Naive thymus-derived CD8-positive, alpha-beta T cell (primary cell): Measurements from ENCODE around the gene PLD1. TPM values are rescaled to one million over a fixed set of nuclear protein-coding genes. Genes with fewer than 3 reads are reported as not detected.

ENCODE experiments used
- ATAC-seq, 2 donors: fragments of 150-1000 bp; cut with Tn5 transposase in 1 of 2; sonication (Bioruptor Pico), chemical (Tn5 transposase) in 1 of 2; 1 replicate in 1 of 2; 2 replicates in 1 of 2; pipeline ENCODE4 v1.10.0; 2021; ENCODE audit warnings: mild to moderate bottlenecking in 2 of 2, moderate library complexity in 2 of 2
- POLR2A ChIA-PET: fragments of 350-600 bp; sonication (Branson Sonifier 250); formaldehyde crosslinking; loops from one replicate; lab custom pipeline; 2021; ENCODE audit warnings: antibody characterized with exemption; lab: Charles Lee
- DNase-seq, 10 donors: peaks; one replicate each; pipeline versions ENCODE4 v3.0.0 to v3.0.0-alpha.2; 2020 to 2022
- H3K27ac Mint-ChIP-seq, 10 donors: one replicate each; pipeline ENCODE4 v1.8.0; 2020 to 2022; ENCODE audit warnings: mild to moderate bottlenecking in 10 of 10, mixed read lengths in 10 of 10, moderate library complexity in 4 of 10, inconsistent platforms in 1 of 10
- H3K27me3 Mint-ChIP-seq, 5 donors: one replicate each; pipeline ENCODE4 v1.8.0; 2021 to 2022; ENCODE audit warnings: mixed read lengths in 5 of 5
- H3K36me3 Mint-ChIP-seq, 3 donors: one replicate each; pipeline ENCODE4 v1.8.0; 2020 to 2022; ENCODE audit warnings: mixed read lengths in 3 of 3, mild to moderate bottlenecking in 2 of 3, inconsistent platforms in 1 of 3
- H3K4me1 Mint-ChIP-seq, 4 donors: one replicate each; pipeline ENCODE4 v1.8.0; 2021 to 2022; ENCODE audit warnings: mixed read lengths in 4 of 4
- H3K4me3 Mint-ChIP-seq, 10 donors: one replicate each; pipeline ENCODE4 v1.8.0; 2020 to 2022; ENCODE audit warnings: mild to moderate bottlenecking in 10 of 10, mixed read lengths in 10 of 10, moderate library complexity in 6 of 10, inconsistent platforms in 1 of 10
- H3K9me3 Mint-ChIP-seq, 9 donors: one replicate each; pipeline ENCODE4 v1.8.0; 2020 to 2022; ENCODE audit warnings: mixed read lengths in 9 of 9, mild to moderate bottlenecking in 3 of 9, inconsistent platforms in 1 of 9, moderate library complexity in 1 of 9
- polyA plus RNA-seq, 3 donors: library from polyadenylated mRNA; unstranded; fragments of 300-500 nt; fragmentation: Illumina TruSeq; gene quantifications; one replicate each; pipeline ENCODE4 v1.2.3, GENCODE V29; 2021
- total RNA-seq, 8 experiments: library from RNA in 2 of 8; stranded (reverse) in 2 of 8; gene quantifications; one replicate each; pipeline ENCODE4 v1.2.3 and lab custom pipeline; 2021 to 2026

PLD1 gene
- total and polyA plus RNA-seq, 5 experiments from 2014 or later: 0.38 to 0.44 TPM; not detected in 3

GRCh38 chr3:171733561-171733960 is 76.7 kb downstream of the PLD1 start:
- no peak overlapping the region for H3K4me3 Mint-ChIP-seq
- DNase-seq (no peak), ATAC-seq (no peak)
- H3K4me1 Mint-ChIP-seq: no peaks in the 10 kb centered on the region
- H3K36me3 Mint-ChIP-seq: no peaks in the 10 kb centered on the region
- no peak overlapping the region for H3K27ac Mint-ChIP-seq
- POLR2A ChIA-PET: no interaction called here
- H3K9me3 Mint-ChIP-seq: no peaks in the 10 kb centered on the region
- H3K27me3 Mint-ChIP-seq: peaks cover 0 to 2% (median 0%) of the 10 kb centered on the region in 5 donors

GRCh38 chr3:171732756-171733155 is 77.5 kb downstream of the PLD1 start:
- Mint-ChIP-seq H3K27me3 (peaks cover 0 to 2% (median 0%) of the 10 kb centered on the region in 5 donors), H3K27ac (no peak overlapping the region), H3K9me3 (no peaks in the 10 kb centered on the region), H3K4me1 (no peaks in the 10 kb centered on the region), H3K4me3 (no peak overlapping the region), H3K36me3 (no peaks in the 10 kb centered on the region)
- no peak for ATAC-seq
- POLR2A ChIA-PET: no interaction called here
- DNase-seq: no peak

GRCh38 chr3:171731691-171732090 is 78.6 kb downstream of the PLD1 start:
- Mint-ChIP-seq H3K9me3 (no peaks in the 10 kb centered on the region), H3K4me1 (no peaks in the 10 kb centered on the region), H3K4me3 (no peak overlapping the region), H3K27me3 (no peaks in the 10 kb centered on the region), H3K36me3 (no peaks in the 10 kb centered on the region), H3K27ac (no peak overlapping the region)
- no peak for DNase-seq
- POLR2A ChIA-PET: no interaction called here
- no peak for ATAC-seq

- Mint-ChIP-seq H3K27ac (no peak overlapping the region), H3K9me3 (no peaks in the 10 kb centered on the region), H3K36me3 (no peaks in the 10 kb centered on the region), H3K4me1 (peaks cover 0 to 2% (median 0%) of the 10 kb centered on the region in 4 donors), H3K4me3 (no peak overlapping the region), H3K27me3 (peaks cover 0 to 5% (median 0%) of the 10 kb centered on the region in 5 donors)
- DNase-seq: no peak
- no peak for ATAC-seq
- POLR2A ChIA-PET: no interaction called here
Observed at GRCh38 chr3:171729452-171730334, 80.6 kb downstream of the PLD1 start.

- Mint-ChIP-seq H3K9me3 (no peaks in the 10 kb centered on the region), H3K27ac (no peak overlapping the region), H3K4me1 (peaks cover 0 to 2% (median 0%) of the 10 kb centered on the region in 4 donors), H3K27me3 (peaks cover 0 to 18% (median 0%) of the 10 kb centered on the region in 5 donors), H3K4me3 (no peak overlapping the region), H3K36me3 (no peaks in the 10 kb centered on the region)
- ATAC-seq (no peak), DNase-seq (no peak)
- POLR2A ChIA-PET: no interaction called here
Observed at GRCh38 chr3:171727288-171727687, 83.0 kb downstream of the PLD1 start.

- no peak for ATAC-seq
- peaks cover 14 to 36% (median 16%) of the 10 kb centered on the region in 5 donors for H3K27me3 Mint-ChIP-seq
Observed at GRCh38 chr3:171718493-171719185, 91.6 kb downstream of the PLD1 start.

GRCh38 chr3:171715155-171715554 is 95.1 kb downstream of the PLD1 start:
- Mint-ChIP-seq H3K27me3 (peaks cover 11 to 18% (median 15%) of the 10 kb centered on the region in 5 donors), H3K9me3 (peaks cover 0 to 20% (median 5%) of the 10 kb centered on the region in 9 donors), H3K27ac (no peak overlapping the region), H3K36me3 (peaks cover 0 to 9% (median 3%) of the 10 kb centered on the region in 3 donors), H3K4me3 (no peak overlapping the region), H3K4me1 (no peaks in the 10 kb centered on the region)
- ATAC-seq: no peak
- no peak for DNase-seq
- POLR2A ChIA-PET: no interaction called here

More at GRCh38 chr3:171718493-171719185, 91.6 kb downstream of the PLD1 start:
- Mint-ChIP-seq H3K27ac (no peak overlapping the region), H3K9me3 (peaks cover 0 to 20% (median 5%) of the 10 kb centered on the region in 9 donors), H3K4me1 (no peaks in the 10 kb centered on the region), H3K4me3 (no peak overlapping the region), H3K36me3 (peaks cover 0 to 9% (median 3%) of the 10 kb centered on the region in 3 donors)
- DNase-seq: no peak
- POLR2A ChIA-PET: no interaction called here

GRCh38 chr3:171712171-171712938 is 97.9 kb downstream of the PLD1 start:
- peaks cover 0 to 4% (median 2%) of the 10 kb centered on the region in 5 donors for H3K27me3 Mint-ChIP-seq
- peaks cover 0 to 9% (median 3%) of the 10 kb centered on the region in 3 donors for H3K36me3 Mint-ChIP-seq
- POLR2A ChIA-PET: no interaction called here
- no peak overlapping the region for H3K27ac Mint-ChIP-seq
- DNase-seq (no peak), ATAC-seq (no peak)
- H3K4me3 Mint-ChIP-seq: no peak overlapping the region
- peaks cover 0 to 20% (median 5%) of the 10 kb centered on the region in 9 donors for H3K9me3 Mint-ChIP-seq
- H3K4me1 Mint-ChIP-seq: no peaks in the 10 kb centered on the region

GRCh38 chr3:171711461-171712170 is 98.7 kb downstream of the PLD1 start:
- POLR2A ChIA-PET: no interaction called here
- no peak for ATAC-seq
- DNase-seq: no peak
- Mint-ChIP-seq H3K4me1 (no peaks in the 10 kb centered on the region), H3K27ac (no peak overlapping the region), H3K36me3 (peaks cover 0 to 9% (median 3%) of the 10 kb centered on the region in 3 donors), H3K9me3 (peaks cover 0 to 15% (median 5%) of the 10 kb centered on the region in 9 donors), H3K4me3 (no peak overlapping the region), H3K27me3 (peaks cover 0 to 4% (median 2%) of the 10 kb centered on the region in 5 donors)

- Mint-ChIP-seq H3K36me3 (peaks cover 0 to 3% (median 3%) of the 10 kb centered on the region in 3 donors), H3K9me3 (peaks cover 0 to 4% (median 3%) of the 10 kb centered on the region in 9 donors), H3K27ac (no peak overlapping the region), H3K27me3 (peaks cover 0 to 7% (median 2%) of the 10 kb centered on the region in 5 donors), H3K4me1 (no peaks in the 10 kb centered on the region), H3K4me3 (no peak overlapping the region)
- DNase-seq (no peak), ATAC-seq (no peak)
- POLR2A ChIA-PET: no interaction called here
Observed at GRCh38 chr3:171710359-171710758, 99.9 kb downstream of the PLD1 start.

GRCh38 chr3:171704814-171705213 is 105.5 kb downstream of the PLD1 start:
- Mint-ChIP-seq H3K27ac (no peak overlapping the region), H3K4me1 (no peaks in the 10 kb centered on the region), H3K27me3 (peaks cover 2 to 20% (median 8%) of the 10 kb centered on the region in 5 donors), H3K9me3 (peaks cover 0 to 17% (median 4%) of the 10 kb centered on the region in 9 donors), H3K36me3 (peaks cover 0 to 4% (median 0%) of the 10 kb centered on the region in 3 donors), H3K4me3 (no peak overlapping the region)
- no peak for DNase-seq
- no peak for ATAC-seq
- POLR2A ChIA-PET: no interaction called here

- Mint-ChIP-seq H3K4me1 (no peaks in the 10 kb centered on the region), H3K4me3 (no peak overlapping the region), H3K27ac (no peak overlapping the region), H3K9me3 (peaks cover 0 to 17% (median 4%) of the 10 kb centered on the region in 9 donors), H3K36me3 (peaks cover 0 to 4% (median 0%) of the 10 kb centered on the region in 3 donors), H3K27me3 (peaks cover 4 to 24% (median 11%) of the 10 kb centered on the region in 5 donors)
- ATAC-seq (no peak), DNase-seq (peak in 2 of 10 donors; percentile 1 to 2)
- POLR2A ChIA-PET: no interaction called here
Observed at GRCh38 chr3:171704002-171704401, 106.3 kb downstream of the PLD1 start.
